HG02798 (cell line): Measurements from ENCODE around the gene CRYBG1.

Experiments
- ATAC-seq: cut with Tn5 transposase; IDR thresholded peaks from one replicate; pipeline ENCODE4 v1.9.1; 2021; ENCODE audit warnings: mild to moderate bottlenecking; ENCODE audit not compliant: unreplicated experiment, poor library complexity

CRYBG1 gene

DNA sequence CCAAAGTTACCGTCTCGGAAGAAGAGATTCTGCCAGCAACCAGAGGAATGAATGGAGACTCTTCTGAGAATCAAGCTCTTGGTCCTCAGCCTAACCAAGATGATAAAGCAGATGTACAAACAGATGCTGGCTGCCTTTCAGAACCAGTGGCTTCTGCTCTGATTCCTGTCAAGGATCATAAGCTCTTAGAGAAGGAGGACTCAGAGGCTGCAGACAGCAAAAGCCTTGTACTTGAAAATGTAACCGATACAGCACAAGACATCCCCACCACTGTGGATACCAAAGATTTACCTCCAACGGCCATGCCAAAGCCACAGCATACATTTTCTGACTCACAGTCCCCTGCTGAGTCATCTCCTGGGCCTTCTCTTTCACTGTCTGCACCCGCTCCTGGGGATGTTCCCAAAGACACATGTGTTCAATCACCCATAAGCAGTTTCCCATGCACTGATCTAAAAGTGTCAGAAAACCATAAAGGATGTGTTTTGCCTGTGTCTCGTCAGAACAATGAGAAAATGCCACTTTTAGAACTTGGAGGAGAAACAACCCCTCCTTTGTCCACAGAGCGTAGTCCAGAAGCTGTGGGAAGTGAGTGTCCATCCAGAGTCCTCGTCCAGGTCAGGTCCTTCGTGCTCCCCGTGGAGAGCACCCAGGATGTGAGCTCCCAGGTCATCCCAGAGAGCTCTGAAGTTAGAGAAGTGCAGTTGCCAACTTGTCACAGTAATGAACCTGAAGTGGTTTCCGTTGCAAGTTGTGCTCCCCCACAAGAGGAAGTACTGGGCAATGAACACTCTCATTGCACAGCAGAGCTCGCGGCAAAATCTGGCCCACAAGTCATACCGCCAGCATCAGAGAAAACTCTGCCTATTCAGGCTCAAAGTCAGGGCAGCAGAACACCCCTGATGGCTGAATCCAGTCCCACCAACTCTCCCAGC lies 159.2 kb downstream of the CRYBG1 start:
- peak; percentile 65 for ATAC-seq

GRCh38 chr6:106520711-106521401 lies 160.3 kb downstream of the CRYBG1 start:
- peak; percentile 73 for ATAC-seq

GRCh38 chr6:106522562-106523250 lies 162.2 kb downstream of the CRYBG1 start:
- no peak for ATAC-seq

GRCh38 chr6:106525107-106525881 lies 164.8 kb downstream of the CRYBG1 start:
- ATAC-seq = peak; percentile 47

DNA sequence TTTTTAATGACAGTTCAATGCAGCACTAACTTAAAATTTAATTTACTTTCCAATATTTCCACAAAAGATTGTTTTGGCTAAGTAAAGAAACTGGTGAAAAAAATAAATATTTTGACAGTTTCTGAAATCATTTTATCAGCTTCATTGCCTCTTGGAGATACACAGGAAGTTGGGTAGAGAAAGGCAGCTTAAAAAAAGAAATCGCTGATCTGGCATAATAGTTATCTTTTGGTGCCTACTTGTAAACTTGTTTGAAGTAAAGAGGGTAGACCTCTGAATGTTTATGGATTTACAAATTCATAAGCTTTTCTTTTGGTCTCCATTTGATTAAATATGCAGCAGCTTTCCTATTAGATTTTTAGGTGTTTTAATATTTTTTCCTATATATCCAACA lies 165.4 kb downstream of the CRYBG1 start:
- ATAC-seq = no peak

- no peak for ATAC-seq
Observed at GRCh38 chr6:106527117-106527516, 166.6 kb downstream of the CRYBG1 start.

- ATAC-seq = no peak
Observed at GRCh38 chr6:106527979-106528378, 167.5 kb downstream of the CRYBG1 start.

GRCh38 chr6:106528521-106528920 lies 168.0 kb downstream of the CRYBG1 start:
- no peak for ATAC-seq

GRCh38 chr6:106529438-106529837 lies 168.9 kb downstream of the CRYBG1 start:
- no peak for ATAC-seq

DNA sequence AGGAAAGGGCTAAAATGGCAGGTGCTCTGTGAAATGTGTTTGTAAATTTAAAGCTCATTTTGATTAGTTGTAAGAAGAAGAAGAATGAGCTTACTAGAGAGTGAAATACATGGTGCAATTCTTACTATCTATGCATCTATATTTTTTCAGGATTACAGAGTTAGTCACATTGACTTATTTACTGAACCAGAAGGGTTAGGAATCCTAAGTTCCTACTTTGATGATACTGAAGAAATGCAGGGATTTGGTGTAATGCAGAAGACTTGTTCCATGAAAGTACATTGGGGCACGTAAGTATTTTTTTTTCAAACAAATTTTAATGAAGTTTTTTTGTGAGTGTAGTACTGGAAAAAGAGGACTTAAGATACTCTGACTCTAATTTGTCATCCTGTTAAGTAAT lies 169.5 kb downstream of the CRYBG1 start:
- no peak for ATAC-seq

- ATAC-seq = no peak
Observed at GRCh38 chr6:106530502-106530901, 170.0 kb downstream of the CRYBG1 start.

DNA sequence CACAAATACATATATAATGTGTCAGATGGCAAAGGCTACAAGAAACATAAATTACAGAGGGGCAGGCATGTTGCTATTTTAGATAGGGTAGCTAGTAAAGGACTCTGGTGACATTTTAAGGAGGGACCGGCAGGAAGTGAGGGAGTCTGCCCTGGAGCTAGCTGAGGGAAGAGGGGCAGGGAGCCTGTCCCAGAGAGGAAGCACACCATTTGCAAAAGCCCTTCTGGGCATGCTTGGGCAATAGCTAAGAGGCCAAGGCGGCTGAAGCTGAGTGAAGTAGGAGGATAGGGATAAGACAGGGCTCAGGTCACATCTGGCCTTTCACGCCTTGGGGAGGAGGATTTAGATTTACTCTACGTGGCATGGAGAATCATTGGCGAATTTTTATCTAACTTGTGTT lies 172.5 kb downstream of the CRYBG1 start:
- ATAC-seq = no peak

- no peak for ATAC-seq
Observed at GRCh38 chr6:106534004-106534403, 173.5 kb downstream of the CRYBG1 start.

DNA sequence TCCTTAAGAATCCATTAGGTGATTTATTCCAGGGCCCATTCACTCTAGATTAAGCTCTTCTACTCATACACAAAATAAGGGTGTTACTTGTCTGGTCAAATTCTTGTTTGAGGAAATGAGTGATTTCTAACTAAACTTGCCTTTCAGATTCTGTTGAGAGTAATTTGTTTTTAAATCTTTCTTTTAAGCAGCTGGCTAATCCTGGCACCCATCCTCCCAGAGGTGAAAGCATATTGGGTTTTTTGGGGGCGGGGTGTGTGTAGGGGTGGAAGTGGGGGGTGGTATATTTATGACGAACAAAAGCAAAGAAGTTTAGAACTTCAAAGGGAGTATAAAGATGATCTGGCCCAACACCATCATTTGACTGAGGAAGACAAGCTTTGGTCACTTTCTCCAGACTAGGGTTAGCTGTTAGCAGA lies 174.1 kb downstream of the CRYBG1 start:
- no peak for ATAC-seq

DNA sequence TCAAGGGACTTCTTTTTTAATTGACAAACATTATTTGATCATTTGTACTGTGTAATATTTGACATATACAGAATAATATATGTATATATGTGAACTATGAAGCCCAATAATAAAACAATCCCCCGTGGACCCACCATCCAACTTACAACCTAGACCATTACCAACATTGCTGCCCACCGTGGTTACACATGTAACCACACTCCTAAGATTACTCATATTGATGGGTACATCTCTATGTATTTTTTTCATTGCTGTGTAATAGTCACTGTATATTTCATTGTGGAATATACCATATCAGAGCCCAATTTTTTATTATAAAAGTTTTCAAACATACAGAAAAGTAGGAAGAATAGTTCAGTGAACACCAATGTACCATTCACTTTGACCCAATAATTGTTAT lies 174.5 kb downstream of the CRYBG1 start:
- ATAC-seq = no peak

DNA sequence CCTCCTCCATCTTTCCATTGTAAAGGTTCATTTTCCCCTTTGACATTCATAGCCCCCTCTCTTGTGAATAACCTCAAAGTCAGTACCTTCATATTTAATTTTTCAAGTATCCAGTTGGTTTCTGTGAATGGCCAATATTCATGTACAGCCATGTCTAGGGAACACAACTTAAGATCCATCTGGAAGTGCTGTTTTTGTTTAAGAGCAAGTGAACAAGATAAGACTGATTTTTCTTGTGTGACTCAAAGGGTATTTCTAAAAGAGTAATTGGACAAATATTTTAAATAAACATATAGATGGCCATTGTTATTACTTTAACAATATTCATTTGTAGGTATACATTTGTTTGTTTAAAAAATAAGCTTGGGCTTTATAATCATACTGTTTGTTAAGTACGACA lies 175.8 kb downstream of the CRYBG1 start:
- ATAC-seq = no peak

DNA sequence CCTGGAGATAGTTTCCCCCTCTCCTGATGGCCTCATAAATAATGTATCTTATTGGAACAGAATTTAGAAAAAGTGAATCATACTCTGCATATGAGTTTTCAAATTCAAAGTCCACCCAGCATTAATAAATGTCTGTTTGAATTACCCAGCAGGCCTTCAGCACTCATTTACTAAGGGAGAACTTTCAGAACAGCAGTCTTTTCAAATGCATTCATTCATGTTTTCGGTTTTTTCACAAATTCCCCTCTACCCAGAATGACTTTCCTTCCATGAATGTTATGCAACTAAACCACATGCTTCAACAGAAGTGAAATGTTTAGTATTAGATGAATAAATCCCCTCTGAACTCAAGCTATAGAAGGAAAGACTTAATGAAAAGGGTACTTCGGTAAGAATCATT lies 176.3 kb downstream of the CRYBG1 start:
- no peak for ATAC-seq

DNA sequence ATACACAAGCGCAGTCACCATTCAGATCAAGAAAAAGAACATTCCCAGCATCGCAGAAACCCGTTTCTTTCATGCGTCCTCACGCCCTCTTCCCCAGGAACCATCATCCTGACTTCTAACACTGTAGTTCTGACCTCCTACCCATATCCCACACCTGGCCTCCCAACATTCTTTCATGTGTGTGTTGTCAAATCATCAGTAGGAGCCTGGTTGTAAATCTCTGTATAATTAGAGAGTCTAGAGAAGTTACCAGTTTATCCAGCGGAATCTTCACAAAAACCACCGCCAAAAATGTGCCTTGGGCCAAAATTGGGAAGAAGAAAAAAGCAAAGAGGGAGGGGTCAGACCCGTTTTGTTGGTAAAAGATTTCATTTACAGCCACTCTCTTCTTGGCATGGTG lies 177.1 kb downstream of the CRYBG1 start:
- ATAC-seq = no peak

DNA sequence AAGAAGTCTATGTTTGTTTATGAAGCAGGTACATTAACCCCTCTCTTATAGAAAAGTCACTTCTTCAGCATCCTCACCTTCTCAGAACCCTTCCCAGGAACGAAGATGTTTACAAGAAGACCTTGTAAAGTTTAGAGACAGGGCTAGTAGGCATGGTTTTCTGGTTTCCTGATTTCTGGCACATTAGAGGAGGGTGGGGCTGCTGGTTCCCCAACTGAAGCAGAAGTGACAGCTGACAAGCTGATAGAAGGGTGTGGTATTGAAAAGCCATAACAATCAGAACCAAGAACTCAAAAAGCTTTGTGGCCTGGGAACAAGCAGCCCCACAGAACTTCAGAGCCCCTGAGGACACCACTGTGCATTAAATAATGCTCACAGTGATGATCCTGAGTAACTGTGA lies 177.6 kb downstream of the CRYBG1 start:
- ATAC-seq = no peak

GRCh38 chr6:106539936-106540335 lies 179.4 kb downstream of the CRYBG1 start:
- ATAC-seq = no peak
